GM18870 (cell line): Measurements from ENCODE around the gene PPP1R1B.

Experiments
- ATAC-seq: cut with Tn5 transposase; IDR thresholded peaks from one replicate; pipeline ENCODE4 v1.9.1; 2021; ENCODE audit warnings: moderate library complexity; ENCODE audit not compliant: unreplicated experiment

PPP1R1B gene

DNA sequence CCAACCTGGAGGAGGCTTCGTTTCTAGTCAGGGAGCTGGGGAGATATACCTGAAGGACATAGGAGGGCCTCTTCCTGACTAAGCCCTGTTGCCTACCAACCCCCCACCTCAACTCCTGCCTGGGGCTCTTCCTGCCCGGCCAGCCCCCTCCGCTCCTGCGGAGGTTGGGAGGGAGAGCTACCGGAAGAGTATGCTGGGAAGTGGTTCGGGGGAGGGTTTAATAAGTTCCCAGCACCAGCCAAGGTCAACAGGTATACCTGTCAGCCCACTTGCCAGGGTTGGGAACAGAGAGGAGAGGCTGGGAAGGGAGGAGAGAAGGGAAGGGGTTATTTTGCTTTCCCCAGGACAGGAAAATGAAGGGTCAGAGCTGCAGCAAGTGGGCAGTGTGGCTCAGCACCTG is 4.7 kb downstream of the PPP1R1B start:
- no peak for ATAC-seq

DNA sequence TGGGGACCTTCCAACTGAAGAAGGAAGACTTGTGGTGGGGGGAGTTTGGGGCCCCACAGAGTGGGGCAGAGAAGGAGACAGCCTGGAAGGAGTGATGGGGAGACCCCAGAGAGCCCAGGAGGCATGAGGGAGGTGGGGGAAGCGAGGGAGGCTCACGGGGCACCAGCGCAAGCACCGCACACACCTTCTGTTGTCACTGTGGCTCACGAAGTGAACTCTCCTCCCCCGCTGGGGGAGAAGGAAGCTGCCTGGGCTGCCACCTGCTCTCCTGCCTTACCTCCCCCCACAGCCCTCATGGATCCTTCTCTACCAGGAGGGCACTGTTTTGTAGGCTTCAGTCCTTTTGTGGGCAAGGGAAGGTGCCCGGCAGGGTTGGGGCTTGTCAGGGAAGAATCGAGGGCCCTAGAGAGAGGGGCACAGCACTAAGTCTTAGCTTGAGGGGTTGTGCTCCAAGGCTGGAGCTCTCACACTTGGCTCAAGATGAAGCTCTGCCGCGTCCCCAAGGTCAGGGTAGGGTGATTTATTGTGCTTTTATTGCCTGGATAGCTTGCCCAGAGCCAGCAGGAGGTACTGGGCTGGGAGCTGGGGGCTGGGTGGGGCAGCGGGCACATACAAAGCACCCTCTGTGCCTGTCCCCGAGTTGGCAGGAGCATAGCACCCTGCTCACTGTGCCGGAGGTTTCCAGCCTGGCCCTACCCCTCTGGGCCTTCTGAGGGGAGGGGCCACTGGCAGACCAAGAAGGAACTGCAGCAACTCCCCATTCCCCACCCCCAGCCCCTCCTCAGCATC is 5.6 kb downstream of the PPP1R1B start:
- ATAC-seq: no peak

DNA sequence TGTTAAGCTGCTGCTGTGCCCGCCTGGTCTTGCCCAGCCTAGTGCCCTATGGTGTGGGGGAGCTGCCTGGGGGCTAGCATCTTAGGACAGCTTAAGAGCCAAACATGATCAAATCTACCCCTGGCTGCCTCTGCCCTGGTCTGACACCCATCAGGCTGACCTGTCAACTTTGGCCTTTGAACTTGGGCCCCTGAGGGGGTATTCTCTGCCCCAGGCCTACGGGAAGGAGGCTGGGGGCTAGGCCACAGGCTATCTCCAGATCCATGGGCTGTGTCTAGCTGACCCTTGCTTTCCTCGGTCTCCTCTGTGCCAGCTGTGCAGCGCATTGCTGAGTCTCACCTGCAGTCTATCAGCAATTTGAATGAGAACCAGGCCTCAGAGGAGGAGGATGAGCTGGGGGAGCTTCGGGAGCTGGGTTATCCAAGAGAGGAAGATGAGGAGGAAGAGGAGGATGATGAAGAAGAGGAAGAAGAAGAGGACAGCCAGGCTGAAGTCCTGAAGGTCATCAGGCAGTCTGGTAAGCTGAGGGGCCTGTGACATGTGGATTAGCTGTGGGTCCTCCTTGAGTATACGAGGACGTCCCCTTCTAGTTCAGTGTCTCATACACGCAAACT is 6.9 kb downstream of the PPP1R1B start:
- ATAC-seq: no peak

DNA sequence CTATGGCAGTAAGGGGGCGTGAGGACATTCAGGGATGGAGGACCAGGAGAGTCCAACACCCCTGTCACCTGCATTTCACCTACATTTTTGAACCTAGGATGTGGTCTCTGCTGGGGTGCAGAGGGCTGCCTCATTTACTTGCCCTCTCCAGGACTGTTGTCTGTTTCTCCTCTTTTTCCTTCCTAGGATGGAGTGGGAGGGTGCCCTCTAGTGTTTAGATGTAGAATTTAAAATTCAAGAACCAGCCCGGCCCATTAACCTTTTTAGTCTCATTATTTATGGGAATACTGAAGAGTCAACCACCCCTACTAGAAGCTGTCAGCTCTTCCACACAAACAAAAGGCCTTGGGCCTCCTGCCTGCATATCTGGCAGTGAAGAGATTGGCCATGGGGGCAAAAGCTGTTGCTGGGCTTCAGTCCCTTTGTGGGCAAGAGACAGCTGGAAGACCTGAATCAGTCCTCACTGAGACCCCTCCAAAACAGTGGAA is 7.7 kb downstream of the PPP1R1B start:
- ATAC-seq: no peak

DNA sequence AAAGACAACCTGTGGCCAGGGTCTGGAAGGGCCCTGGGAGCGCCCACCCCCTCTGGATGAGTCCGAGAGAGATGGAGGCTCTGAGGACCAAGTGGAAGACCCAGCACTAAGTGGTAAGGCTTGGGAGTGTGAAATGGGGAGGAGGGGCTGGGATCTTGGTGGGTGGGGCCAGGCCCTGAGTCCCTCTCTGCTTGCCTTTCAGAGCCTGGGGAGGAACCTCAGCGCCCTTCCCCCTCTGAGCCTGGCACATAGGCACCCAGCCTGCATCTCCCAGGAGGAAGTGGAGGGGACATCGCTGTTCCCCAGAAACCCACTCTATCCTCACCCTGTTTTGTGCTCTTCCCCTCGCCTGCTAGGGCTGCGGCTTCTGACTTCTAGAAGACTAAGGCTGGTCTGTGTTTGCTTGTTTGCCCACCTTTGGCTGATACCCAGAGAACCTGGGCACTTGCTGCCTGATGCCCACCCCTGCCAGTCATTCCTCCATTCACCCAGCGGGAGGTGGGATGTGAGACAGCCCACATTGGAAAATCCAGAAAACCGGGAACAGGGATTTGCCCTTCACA is 8.9 kb downstream of the PPP1R1B start:
- no peak for ATAC-seq

DNA sequence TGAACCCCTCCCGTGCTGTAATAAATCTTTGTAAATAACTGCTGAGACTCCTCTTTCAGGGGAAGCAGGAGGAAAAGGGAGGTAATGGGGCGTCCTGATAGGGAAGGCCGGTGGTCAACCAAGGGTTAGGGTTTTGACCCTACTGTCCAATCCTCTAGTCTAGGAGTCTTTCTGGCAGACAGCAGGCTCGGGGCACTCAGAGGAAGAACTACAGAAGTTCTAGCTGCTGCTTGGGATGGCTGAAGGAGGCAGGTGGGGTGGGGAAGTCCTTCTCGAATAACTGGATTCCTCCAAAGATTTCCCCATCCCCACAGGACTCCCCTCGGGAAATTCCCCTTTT is 9.8 kb downstream of the PPP1R1B start:
- ATAC-seq: no peak

DNA sequence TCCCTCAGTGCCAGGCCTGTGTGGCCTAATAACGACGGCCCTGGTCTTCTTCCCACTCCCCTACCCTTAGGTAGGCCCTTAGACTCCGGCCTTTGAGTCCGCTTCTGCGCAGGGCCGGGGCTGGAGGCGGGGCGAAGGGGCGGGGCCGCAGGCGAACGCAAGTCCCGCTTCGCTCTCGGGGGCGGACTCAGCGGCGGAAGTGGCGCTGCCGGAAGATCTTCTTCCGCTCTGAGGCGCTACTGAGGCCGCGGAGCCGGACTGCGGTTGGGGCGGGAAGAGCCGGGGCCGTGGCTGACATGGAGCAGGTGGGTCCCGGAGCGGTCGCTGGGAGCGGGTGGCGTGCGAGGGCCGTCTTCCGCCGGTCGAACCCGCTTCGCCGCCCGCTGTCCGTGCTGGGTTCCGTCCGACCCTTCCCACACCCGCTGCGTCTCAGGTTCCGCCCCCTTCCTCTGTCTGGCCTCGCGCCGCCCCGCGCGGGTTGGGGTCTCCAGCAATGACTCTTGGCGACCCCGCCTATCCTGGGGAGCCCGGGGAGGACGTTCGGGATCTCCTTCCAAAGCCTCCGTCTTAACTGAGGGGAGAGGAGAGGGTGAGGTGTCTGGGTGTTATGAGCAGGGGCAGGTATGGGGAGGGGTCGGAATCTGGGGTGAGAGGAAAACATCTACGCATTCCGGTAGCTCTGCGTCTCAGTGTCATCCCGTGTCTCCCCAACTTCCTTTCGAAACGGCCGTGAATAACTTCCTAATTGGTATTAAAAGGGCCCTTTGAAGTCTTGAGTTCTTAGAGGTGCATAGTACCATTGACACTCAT is 10.4 kb downstream of the PPP1R1B start, which contains the start of gene STARD3:
Gene STARD3 (plus strand): TSS at position 218 of the 810 bp plus-strand sequence. CDS start 16,388 bp downstream, outside the sequence.
- ATAC-seq: no peak

- ATAC-seq: no peak
Measured at GRCh38 chr17:39638317-39638716, 11.6 kb downstream of the PPP1R1B start.

GRCh38 chr17:39639043-39639442 is 12.3 kb downstream of the PPP1R1B start:
- no peak for ATAC-seq

DNA sequence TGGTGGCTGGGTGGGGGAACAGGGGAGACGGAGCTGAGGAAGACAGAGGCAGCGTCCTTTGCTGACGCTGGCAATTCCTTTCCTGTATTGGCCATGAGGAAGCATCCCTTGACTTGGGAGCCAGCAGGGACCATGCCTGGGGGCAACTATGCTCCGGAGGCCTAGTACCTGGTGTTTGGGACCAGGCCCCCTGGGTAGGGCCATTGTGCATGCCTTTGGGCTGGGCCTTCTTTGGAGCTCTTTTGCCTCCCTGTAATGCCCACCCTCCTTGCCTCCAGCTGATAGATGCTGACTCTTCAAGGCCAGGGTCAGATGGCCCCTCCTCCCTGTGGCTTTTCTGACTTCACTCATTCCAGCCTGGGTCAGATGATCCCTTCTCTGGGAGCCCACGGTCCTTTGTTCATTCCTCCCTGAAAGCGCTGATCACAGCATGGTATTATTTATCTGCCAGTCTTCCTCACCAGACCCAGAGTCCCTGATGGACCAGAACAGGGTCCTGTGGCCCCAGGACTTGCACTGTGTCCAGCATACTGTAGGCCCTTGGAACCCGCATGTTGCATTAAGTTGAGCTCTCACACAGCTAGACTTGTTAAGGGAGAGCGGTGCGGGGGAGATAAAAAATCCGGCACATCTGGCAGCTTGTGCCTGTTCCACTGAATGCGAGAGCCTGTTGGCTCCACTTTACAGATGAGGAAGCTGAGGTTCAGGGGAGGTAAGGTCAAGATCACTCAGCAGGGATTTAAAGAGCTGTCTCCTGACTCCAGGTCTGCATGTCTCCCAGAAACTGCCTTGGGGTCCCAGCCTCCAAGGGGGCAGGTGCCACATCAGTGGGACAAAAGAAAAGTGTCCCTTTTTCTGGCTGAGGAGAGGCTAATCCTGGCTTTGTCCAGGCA is 13.1 kb downstream of the PPP1R1B start:
- ATAC-seq: no peak

DNA sequence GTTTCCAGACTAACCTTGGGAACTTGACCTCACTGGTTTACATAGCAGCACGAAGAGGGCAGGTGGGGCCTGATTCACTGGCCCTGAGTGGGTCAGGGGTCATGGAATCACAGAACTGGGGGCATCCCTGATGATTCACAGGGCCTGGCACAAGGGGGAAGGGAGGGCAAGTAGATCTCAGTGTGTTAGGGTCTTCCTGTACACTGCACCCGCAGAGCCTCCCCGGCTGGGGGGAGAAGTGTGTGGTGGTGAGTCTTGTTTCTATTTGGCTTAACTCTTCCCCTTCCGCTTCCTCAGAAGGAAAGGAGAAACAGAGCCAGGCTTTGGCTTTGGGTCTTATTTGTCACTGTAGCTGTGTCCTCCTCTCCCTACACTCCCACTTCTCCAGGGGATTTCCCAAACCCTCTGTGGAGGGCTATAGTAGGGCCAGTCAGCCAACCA is 13.9 kb downstream of the PPP1R1B start:
- no peak for ATAC-seq

GRCh38 chr17:39641097-39641496 is 14.3 kb downstream of the PPP1R1B start:
- no peak for ATAC-seq

DNA sequence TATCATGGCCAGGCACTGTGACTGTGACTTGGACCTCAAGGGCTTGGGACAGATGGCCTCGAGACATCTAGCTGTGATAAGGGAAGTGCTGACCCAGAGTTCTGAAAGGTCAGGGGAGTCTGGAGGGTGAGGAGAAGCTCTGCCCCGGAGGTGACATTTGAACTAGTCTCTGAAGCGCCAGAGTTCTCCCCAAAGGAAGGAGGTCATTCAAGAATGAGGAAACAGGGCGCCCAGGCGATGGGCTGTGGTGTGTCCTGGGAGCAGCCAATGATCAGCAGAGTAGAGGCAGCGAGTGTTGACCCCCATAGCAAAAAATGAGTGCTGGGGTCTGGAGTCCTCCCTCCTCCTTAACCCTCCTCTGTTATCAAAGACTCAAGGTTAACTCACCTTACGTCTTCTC is 15.1 kb downstream of the PPP1R1B start:
- no peak for ATAC-seq

GRCh38 chr17:39642291-39643074 is 15.7 kb downstream of the PPP1R1B start:
- ATAC-seq: no peak

- no peak for ATAC-seq
Measured at GRCh38 chr17:39643271-39643670, 16.5 kb downstream of the PPP1R1B start.

DNA sequence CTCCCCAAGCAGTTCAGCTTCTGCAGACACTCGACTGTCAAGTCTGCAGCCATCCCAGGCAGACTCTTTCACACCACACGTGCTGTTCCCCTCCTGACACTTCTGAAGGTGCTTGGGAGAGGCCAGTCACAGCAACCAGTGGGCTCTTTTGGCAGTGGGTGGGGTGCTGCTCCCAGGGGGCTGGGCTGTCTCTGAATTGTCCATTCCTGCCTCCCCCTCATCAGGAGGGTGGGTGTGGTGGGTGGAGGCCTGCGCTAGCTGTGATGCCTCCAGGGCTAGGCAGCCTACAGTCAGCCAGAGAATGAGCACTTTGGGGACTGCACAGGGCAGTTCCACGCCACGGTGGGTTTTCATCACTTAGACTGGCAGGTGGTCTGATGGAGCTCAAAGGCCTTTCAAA is 20.5 kb downstream of the PPP1R1B start:
- ATAC-seq: no peak

GRCh38 chr17:39648616-39649366 is 22.0 kb downstream of the PPP1R1B start:
- no peak for ATAC-seq

GRCh38 chr17:39650121-39650579 is 23.4 kb downstream of the PPP1R1B start:
- ATAC-seq: no peak
